Activated CD4-positive, alpha-beta memory T cell treated with anti-CD3 and anti-CD28 coated beads for 36 hours (primary cell): ENCODE measurements around the gene IZUMO2. TPM values are rescaled to one million over a fixed set of nuclear protein-coding genes. Genes with fewer than 3 reads are reported as not detected.
"Not testable (repeated sequence)": the region's sequence is repeated elsewhere in the genome, so short reads cannot be mapped to it uniquely, and the experiment has no call there.

Experiments used
- CTCF ChIA-PET: fragments of 350-600 bp; sonication (Branson Sonifier 250); formaldehyde crosslinking; loops from one replicate; lab custom pipeline; 2021; ENCODE audit warnings: antibody characterized with exemption, inconsistent platforms; lab: Charles Lee
- POLR2A ChIA-PET: fragments of 350-600 bp; sonication (Branson Sonifier 250); formaldehyde crosslinking; loops from one replicate; lab custom pipeline; 2021; ENCODE audit warnings: antibody characterized with exemption; lab: Charles Lee
- DNase-seq: peaks from one replicate; pipeline ENCODE4 v3.0.0-alpha.2; 2020
- H3K27ac Mint-ChIP-seq: one replicate; pipeline ENCODE4 v1.8.0; 2021; ENCODE audit warnings: mixed read lengths
- H3K27me3 Mint-ChIP-seq: one replicate; pipeline ENCODE4 v1.8.0; 2021; ENCODE audit warnings: mixed read lengths
- H3K36me3 Mint-ChIP-seq: one replicate; pipeline ENCODE4 v1.8.0; 2021; ENCODE audit warnings: mixed read lengths
- H3K4me1 Mint-ChIP-seq: one replicate; pipeline ENCODE4 v1.8.0; 2021; ENCODE audit warnings: low read depth, mixed read lengths
- H3K4me3 Mint-ChIP-seq: one replicate; pipeline ENCODE4 v1.8.0; 2021; ENCODE audit warnings: mild to moderate bottlenecking, mixed read lengths
- H3K9me3 Mint-ChIP-seq: one replicate; pipeline ENCODE4 v1.8.0; 2021; ENCODE audit warnings: mixed read lengths
- intact Hi-C: fragments of 100-400 bp; cut with micrococcal nuclease; formaldehyde crosslinking; loops from one replicate; pipeline ENCODE4 v1.15.1; 2023
- total RNA-seq, 2 experiments: library from RNA; stranded (reverse); gene quantifications; one replicate each; pipeline ENCODE4 v1.2.3, GENCODE V29; 2021

The IZUMO2 gene
- total RNA-seq, 2 experiments from 2014 or later = not detected

DNA sequence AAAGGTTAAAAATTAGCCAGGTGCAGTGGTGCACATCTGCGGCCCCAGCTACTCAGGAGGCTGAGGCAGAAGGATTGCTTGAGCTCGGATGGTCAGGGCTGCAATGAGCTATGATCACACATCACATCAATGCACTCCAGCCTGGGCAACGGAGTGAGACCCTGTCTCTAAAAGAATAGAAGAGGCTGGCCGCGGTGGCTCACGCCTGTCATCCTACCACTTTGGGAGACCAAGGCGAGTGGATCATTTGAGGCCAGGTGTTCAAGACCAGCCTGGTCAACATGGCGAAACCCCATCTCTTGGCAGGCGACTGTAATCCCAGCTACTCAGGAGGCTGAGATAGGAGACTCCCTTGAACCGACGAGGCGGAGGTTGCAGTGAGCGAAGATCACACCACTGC lies 59.7 kb downstream of the IZUMO2 start:
- H3K27ac Mint-ChIP-seq, POLR2A ChIA-PET, H3K36me3 Mint-ChIP-seq, H3K4me1 Mint-ChIP-seq, H3K4me3 Mint-ChIP-seq, DNase-seq, H3K9me3 Mint-ChIP-seq, H3K27me3 Mint-ChIP-seq, intact Hi-C loops, CTCF ChIA-PET: not testable (repeated sequence)

Other genes starting within 250 kb of the IZUMO2 start
- 10 to 100 TPM; 24.5 to 25.8 TPM for gene ATF5, start 234.1 kb downstream of the IZUMO2 start, total RNA-seq
- 100 to 1,000 TPM; 160 to 171 TPM for gene NUP62, start 233.8 kb downstream of the IZUMO2 start, total RNA-seq
- not detected for gene SIGLEC11, start 202.1 kb downstream of the IZUMO2 start, total RNA-seq
- gene VRK3, start 137.9 kb downstream of the IZUMO2 start, total RNA-seq = 10 to 100 TPM; 54.4 to 55.8 TPM
- 10 to 100 TPM in 1 of 2 experiments, 1 to 10 TPM in 1; 9.0 to 10.3 TPM for gene ZNF473, start 137.3 kb downstream of the IZUMO2 start, total RNA-seq
- not detected for gene MYH14, start 40.3 kb upstream of the IZUMO2 start, total RNA-seq
- 1 to 10 TPM; 5.4 to 6.2 TPM for gene KCNC3, start 166.1 kb upstream of the IZUMO2 start, total RNA-seq
- gene NAPSA, start 202.4 kb upstream of the IZUMO2 start, total RNA-seq = 10 to 100 TPM; 88.8 to 99.8 TPM
- 10 to 100 TPM; 73.9 to 75.6 TPM for gene NR1H2, start 213.2 kb upstream of the IZUMO2 start, total RNA-seq
- gene POLD1, start 221.1 kb upstream of the IZUMO2 start, total RNA-seq = 100 to 1,000 TPM; 190 to 191 TPM